Measurements from ENCODE around the gene TOP2B. TPM values are rescaled to one million over a fixed set of nuclear protein-coding genes. Genes with fewer than 3 reads are reported as not detected.

Gene TOP2B
- total RNA-seq, 1 donor from 2014 or later = 195 TPM

DNA sequence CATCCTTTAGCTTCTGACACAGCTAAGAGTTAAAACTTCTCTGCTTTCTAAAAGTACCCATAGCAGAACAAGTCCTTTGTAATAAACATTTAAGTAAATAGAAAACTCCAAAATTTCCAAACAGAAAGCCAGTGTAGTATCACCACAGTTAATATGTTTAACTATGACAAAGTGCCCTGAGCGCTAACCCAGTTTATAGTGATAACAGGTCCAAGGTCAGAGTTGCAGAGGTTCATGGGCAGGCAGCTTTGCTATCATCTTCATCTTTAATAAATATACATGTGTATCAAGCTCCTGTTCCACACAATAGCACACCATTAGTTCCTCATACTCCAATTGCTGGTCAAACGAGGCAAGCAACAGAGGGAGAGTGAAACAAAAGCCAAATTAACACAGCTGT is 12.4 kb upstream of the TOP2B start:
- Mint-ChIP-seq H3K27ac (ENCODE audit: unreplicated experiment) (no peak overlapping the region), H3K9me3 (ENCODE audit: unreplicated experiment) (no peaks in the 10 kb centered on the region), H3K36me3 (ENCODE audit: low read depth, unreplicated experiment) (peaks cover 4% of the 10 kb centered on the region), H3K4me1 (ENCODE audit: unreplicated experiment) (no peaks in the 10 kb centered on the region), H3K27me3 (ENCODE audit: unreplicated experiment) (peaks cover 4% of the 10 kb centered on the region), H3K4me3 (ENCODE audit: unreplicated experiment) (no peak overlapping the region)
- TF ChIP-seq, protein P1, sequence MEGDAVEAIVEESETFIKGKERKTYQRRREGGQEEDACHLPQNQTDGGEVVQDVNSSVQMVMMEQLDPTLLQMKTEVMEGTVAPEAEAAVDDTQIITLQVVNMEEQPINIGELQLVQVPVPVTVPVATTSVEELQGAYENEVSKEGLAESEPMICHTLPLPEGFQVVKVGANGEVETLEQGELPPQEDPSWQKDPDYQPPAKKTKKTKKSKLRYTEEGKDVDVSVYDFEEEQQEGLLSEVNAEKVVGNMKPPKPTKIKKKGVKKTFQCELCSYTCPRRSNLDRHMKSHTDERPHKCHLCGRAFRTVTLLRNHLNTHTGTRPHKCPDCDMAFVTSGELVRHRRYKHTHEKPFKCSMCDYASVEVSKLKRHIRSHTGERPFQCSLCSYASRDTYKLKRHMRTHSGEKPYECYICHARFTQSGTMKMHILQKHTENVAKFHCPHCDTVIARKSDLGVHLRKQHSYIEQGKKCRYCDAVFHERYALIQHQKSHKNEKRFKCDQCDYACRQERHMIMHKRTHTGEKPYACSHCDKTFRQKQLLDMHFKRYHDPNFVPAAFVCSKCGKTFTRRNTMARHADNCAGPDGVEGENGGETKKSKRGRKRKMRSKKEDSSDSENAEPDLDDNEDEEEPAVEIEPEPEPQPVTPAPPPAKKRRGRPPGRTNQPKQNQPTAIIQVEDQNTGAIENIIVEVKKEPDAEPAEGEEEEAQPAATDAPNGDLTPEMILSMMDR (IDR thresholded peaks at IDR 0.05; ENCODE audit: unreplicated experiment) = no peak
- no peak for DNase-seq (ENCODE audit: low spot score)

DNA sequence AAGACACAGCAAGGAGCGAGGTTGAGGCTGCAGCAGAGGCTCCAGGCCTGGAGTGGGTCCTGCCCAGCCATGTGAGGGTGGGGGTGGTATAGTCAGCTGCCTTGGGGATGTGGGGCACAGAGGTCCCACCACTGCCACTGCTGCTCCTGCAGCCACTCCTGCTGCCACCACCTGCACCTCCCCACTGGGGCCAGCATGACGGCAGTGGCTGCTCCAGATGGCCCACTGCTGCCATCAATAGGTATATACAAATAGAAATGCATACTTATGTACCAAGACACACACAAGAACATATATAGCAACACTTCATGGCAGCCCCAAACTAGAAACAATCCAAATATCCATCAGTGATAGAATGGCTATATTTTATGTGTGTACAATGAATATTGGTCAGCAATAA is 10.0 kb upstream of the TOP2B start:
- TF ChIP-seq, protein P1 (IDR thresholded peaks at IDR 0.05; ENCODE audit: unreplicated experiment) = no peak
- Mint-ChIP-seq H3K9me3 (ENCODE audit: unreplicated experiment) (no peaks in the 10 kb centered on the region), H3K36me3 (ENCODE audit: low read depth, unreplicated experiment) (peaks cover 4% of the 10 kb centered on the region), H3K4me1 (ENCODE audit: unreplicated experiment) (no peaks in the 10 kb centered on the region), H3K4me3 (ENCODE audit: unreplicated experiment) (peak overlapping the region; percentile 57), H3K27me3 (ENCODE audit: unreplicated experiment) (peaks cover 3% of the 10 kb centered on the region), H3K27ac (ENCODE audit: unreplicated experiment) (no peak overlapping the region)
- DNase-seq (ENCODE audit: low spot score) = no peak

DNA sequence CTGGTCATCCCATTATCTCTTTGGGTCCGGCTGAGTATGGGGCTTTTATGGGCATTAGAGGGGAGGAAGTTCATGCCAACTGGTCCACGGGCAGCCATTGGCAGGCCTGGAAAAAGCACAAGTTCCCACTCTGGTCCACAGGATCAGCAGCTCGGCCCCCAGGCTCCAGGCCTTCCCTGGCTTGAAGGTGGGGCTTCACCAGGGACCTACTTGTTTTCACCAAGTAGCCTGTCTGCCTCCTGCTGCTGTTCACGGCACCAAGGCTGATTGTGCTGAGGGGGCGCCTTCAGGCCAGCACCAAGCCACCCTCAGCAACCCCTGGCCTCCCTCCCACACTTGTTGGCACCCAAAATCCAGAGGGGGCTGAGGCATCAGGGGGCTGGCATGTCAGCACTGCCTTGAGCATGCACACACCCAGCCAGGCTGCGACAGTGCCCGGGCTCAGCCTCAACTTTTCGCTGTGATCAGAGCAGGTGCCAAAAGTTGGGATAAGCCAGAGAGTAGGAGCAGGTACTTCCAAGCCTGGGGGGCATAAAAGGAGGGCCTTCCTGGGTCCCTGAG is 9.1 kb upstream of the TOP2B start:
- Mint-ChIP-seq H3K9me3 (ENCODE audit: unreplicated experiment) (no peaks in the 10 kb centered on the region), H3K27ac (ENCODE audit: unreplicated experiment) (no peak overlapping the region), H3K4me3 (ENCODE audit: unreplicated experiment) (no peak overlapping the region), H3K4me1 (ENCODE audit: unreplicated experiment) (no peaks in the 10 kb centered on the region), H3K27me3 (ENCODE audit: unreplicated experiment) (peaks cover 3% of the 10 kb centered on the region), H3K36me3 (ENCODE audit: low read depth, unreplicated experiment) (peaks cover 4% of the 10 kb centered on the region)
- TF ChIP-seq, protein P1 (IDR thresholded peaks at IDR 0.05; ENCODE audit: unreplicated experiment) = no peak
- DNase-seq (ENCODE audit: low spot score) = no peak

DNA sequence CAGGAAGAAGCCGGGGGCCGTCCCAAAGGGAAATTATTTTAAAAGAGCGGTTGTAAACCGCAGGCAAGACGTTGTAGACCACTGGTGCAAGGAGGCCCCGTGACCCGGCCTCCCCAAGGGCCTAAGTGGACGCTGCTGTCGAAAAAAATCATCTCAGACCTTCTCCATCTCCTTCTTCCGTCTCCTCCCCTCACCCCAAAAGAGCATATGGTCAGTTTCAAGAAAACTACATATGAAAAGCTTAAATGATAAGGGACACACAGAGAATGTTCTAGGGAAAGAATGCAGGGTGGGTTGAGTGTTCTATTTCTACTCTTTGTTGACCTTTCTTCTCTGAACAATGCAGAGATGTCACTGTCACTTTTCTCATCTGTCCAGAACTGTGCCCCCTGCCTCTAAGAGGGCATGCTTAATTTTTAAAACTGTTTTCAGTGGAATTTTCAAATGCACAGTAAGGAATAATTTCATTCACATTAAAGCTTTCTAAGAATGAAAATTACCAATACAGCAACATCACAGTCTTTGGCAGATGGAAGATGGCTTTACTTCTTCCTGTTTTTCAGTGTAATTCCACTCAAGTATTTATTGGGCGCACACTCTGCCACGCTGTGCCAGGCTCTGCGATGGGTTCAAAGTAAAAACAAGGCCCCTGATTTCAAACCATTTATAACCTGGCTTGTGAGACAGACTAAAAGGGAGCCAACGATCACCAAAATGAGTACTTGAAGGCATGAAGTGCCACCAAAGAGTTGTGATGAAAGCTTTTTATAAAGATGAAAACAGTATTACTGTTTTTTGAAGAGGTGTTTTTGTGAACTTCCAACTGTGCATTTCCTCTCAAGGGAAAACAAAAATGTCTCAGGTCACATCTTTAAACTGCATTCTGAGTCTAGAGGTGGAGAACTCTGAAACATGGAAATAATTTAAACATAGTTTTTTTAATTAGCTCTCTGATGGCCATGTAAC is 891 bp upstream of the TOP2B start:
- H3K27me3 Mint-ChIP-seq (ENCODE audit: unreplicated experiment) = peaks cover 22% of the 10 kb centered on the region
- peak overlapping the region; percentile 97 for H3K4me3 Mint-ChIP-seq (ENCODE audit: unreplicated experiment)
- no peaks in the 10 kb centered on the region for H3K9me3 Mint-ChIP-seq (ENCODE audit: unreplicated experiment)
- peaks cover 10% of the 10 kb centered on the region for H3K36me3 Mint-ChIP-seq (ENCODE audit: low read depth, unreplicated experiment)
- H3K27ac Mint-ChIP-seq (ENCODE audit: unreplicated experiment) = peak overlapping the region; percentile 98
- peaks cover 40% of the 10 kb centered on the region for H3K4me1 Mint-ChIP-seq (ENCODE audit: unreplicated experiment)
- TF ChIP-seq, protein P1 (IDR thresholded peaks at IDR 0.05; ENCODE audit: unreplicated experiment) = no peak
- no peak for DNase-seq (ENCODE audit: low spot score)
